Lung (tissue), 12 donors: Measurements from ENCODE around the gene ZDHHC15. TPM values are rescaled to one million over a fixed set of nuclear protein-coding genes. Genes with fewer than 3 reads are reported as not detected.
"Not testable (repeated sequence)": the region's sequence is repeated elsewhere in the genome, so short reads cannot be mapped to it uniquely, and the experiment has no call there.

ENCODE experiments used
- ATAC-seq: fragments of 200-7000 bp; cut with Tn5 transposase; one replicate; pipeline ENCODE4 v1.9.1; 2020; ENCODE audit warnings: moderate number of reproducible peaks; ENCODE audit not compliant: insufficient read depth, low FRiP score
- DNase-seq, 3 donors: peaks; one replicate each; pipeline ENCODE4 v3.0.0-alpha.2; 2013 to 2017
- H3K27ac ChIP-seq, 2 donors: one replicate each; pipeline ENCODE4 v1.5.1; 2013; ENCODE audit warnings: mild to moderate bottlenecking in 2 of 2, moderate library complexity in 2 of 2, control low read depth in 1 of 2, inconsistent platforms in 1 of 2, low read depth in 1 of 2, low read length in 1 of 2
- H3K27me3 ChIP-seq, 3 donors: one replicate each; pipeline ENCODE4 v1.5.1; 2013; ENCODE audit warnings: low read length in 2 of 3; ENCODE audit not compliant: control insufficient read depth in 3 of 3, insufficient read depth in 3 of 3
- H3K36me3 ChIP-seq, 4 donors: one replicate each; pipeline ENCODE4 v1.5.1; 2013; ENCODE audit warnings: low read length in 4 of 4, mild to moderate bottlenecking in 1 of 4, moderate library complexity in 1 of 4; ENCODE audit not compliant: control insufficient read depth in 4 of 4, insufficient read depth in 4 of 4
- H3K4me1 ChIP-seq, 5 donors: one replicate each; pipeline ENCODE4 v1.5.1; 2013; ENCODE audit warnings: low read length in 5 of 5, mild to moderate bottlenecking in 2 of 5, moderate library complexity in 1 of 5; ENCODE audit not compliant: control insufficient read depth in 5 of 5, insufficient read depth in 5 of 5
- H3K4me3 ChIP-seq: one replicate; pipeline ENCODE4 v1.5.1; 2013; ENCODE audit warnings: mild to moderate bottlenecking, control low read depth, moderate library complexity
- H3K9ac ChIP-seq, 2 donors: one replicate each; pipeline ENCODE4 v1.5.1; 2013; ENCODE audit warnings: low read length in 2 of 2, control low read depth in 1 of 2; ENCODE audit not compliant: insufficient read depth in 1 of 2
- H3K9me3 ChIP-seq, 4 donors: one replicate each; pipeline ENCODE4 v1.5.1; 2013; ENCODE audit warnings: low read length in 3 of 4, mild to moderate bottlenecking in 1 of 4, moderate library complexity in 1 of 4; ENCODE audit not compliant: control insufficient read depth in 4 of 4, insufficient read depth in 3 of 4
- WGBS, 2 donors: extraction: QIAGEN DNeasy Blood & Tissue Kit; methylation state at CpG; one replicate each; pipeline ENCODE4 v1.1.7; 2013; 5-methylcytosine and 5-hydroxymethylcytosine counted together
- polyA plus RNA-seq, 2 donors: library from polyadenylated mRNA; stranded (reverse); fragments of 200-250 nt; gene quantifications; one replicate each; pipeline ENCODE4 v1.2.1, GENCODE V29; 2013
- total RNA-seq, 2 donors: library from RNA; depleted of rRNA in 1 of 2; stranded (reverse); fragments of >200 nt in 1 of 2; gene quantifications; one replicate each; pipeline ENCODE4 v1.2.1, GENCODE V29; 2014 to 2021
- TF ChIP-seq, protein P1 (sequence below): IDR thresholded peaks from 2 replicates; pipeline ENCODE4 v1.5.1; 2012; ENCODE audit warnings: mild to moderate bottlenecking; ENCODE audit errors: control extremely low read depth, extremely low read depth
- donor health status: control.
- donor health status: control.
- donor health status: Bipolar disorder and iron deficiency.
- donor health status: healthy.
- donor health status: DM: yes; HTN: yes; CAD: no.

Gene ZDHHC15
- total and polyA plus RNA-seq, 4 donors = 0.41 to 5.3 (median 1.2) TPM

- Histone ChIP-seq H3K27ac (no peak overlapping the region), H3K4me1 (no peaks in the 10 kb centered on the region), H3K9me3 (peaks cover 0 to 15% (median 2%) of the 10 kb centered on the region in 4 donors), H3K4me3 (no peak overlapping the region), H3K36me3 (peaks cover 0 to 1% (median 0%) of the 10 kb centered on the region in 4 donors), H3K9ac (no peak overlapping the region), H3K27me3 (no peaks in the 10 kb centered on the region)
- TF ChIP-seq, protein P1, sequence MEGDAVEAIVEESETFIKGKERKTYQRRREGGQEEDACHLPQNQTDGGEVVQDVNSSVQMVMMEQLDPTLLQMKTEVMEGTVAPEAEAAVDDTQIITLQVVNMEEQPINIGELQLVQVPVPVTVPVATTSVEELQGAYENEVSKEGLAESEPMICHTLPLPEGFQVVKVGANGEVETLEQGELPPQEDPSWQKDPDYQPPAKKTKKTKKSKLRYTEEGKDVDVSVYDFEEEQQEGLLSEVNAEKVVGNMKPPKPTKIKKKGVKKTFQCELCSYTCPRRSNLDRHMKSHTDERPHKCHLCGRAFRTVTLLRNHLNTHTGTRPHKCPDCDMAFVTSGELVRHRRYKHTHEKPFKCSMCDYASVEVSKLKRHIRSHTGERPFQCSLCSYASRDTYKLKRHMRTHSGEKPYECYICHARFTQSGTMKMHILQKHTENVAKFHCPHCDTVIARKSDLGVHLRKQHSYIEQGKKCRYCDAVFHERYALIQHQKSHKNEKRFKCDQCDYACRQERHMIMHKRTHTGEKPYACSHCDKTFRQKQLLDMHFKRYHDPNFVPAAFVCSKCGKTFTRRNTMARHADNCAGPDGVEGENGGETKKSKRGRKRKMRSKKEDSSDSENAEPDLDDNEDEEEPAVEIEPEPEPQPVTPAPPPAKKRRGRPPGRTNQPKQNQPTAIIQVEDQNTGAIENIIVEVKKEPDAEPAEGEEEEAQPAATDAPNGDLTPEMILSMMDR = no peak
- DNase-seq (no peak), ATAC-seq (no peak)
- 37 to 42% methylated on average over 2 of the region's 2 CpGs for WGBS, 2 donors
These were observed 185.3 kb downstream of the ZDHHC15 start for GRCh38 chrX:75337525-75337924.

GRCh38 chrX:75335127-75335458 is 187.7 kb downstream of the ZDHHC15 start:
- H3K4me1 ChIP-seq = no peaks in the 10 kb centered on the region
- H3K36me3 ChIP-seq = peaks cover 0 to 1% (median 0%) of the 10 kb centered on the region in 4 donors
- no peaks in the 10 kb centered on the region for H3K27me3 ChIP-seq
- DNase-seq (no peak), ATAC-seq (no peak)
- WGBS, 2 donors = 96 to 100% methylated on average over 2 to 19 of the region's 19 CpGs
- TF ChIP-seq, protein P1 = no peak
- no peak overlapping the region for H3K27ac ChIP-seq
- H3K9me3 ChIP-seq = peaks cover 0 to 15% (median 2%) of the 10 kb centered on the region in 4 donors
- no peak overlapping the region for H3K9ac ChIP-seq
- H3K4me3 ChIP-seq = no peak overlapping the region

- peaks cover 0 to 15% (median 2%) of the 10 kb centered on the region in 4 donors for H3K9me3 ChIP-seq
- H3K9ac ChIP-seq, ATAC-seq, DNase-seq, H3K4me1 ChIP-seq, H3K27me3 ChIP-seq, H3K27ac ChIP-seq, H3K4me3 ChIP-seq, H3K36me3 ChIP-seq: not testable (repeated sequence)
- WGBS, 2 donors = 97 to 100% methylated on average over 20 to 39 of the region's 41 CpGs
These were observed 188.3 kb downstream of the ZDHHC15 start for GRCh38 chrX:75334407-75335126.

DNA sequence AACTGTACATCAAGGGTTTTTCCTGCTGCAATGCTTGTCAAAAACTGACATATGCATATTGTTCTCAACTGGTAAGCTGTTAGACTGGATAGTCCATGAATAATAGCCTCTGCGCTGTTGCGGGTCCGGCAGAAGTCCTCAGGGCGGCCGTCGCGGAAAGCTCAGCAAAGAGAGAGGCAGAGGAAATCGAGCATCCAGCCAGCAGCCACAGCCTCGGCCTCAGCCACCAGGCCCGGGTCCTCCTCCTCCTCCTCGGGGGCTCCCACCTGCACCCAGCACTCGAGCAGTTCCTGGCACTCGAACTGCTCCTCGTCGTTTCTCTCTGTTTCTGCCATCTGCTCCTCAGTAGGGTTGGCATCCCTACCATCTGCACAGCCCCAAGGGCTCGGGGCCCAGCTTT is 195.2 kb downstream of the ZDHHC15 start:
- Histone ChIP-seq H3K9me3 (peaks cover 0 to 11% (median 1%) of the 10 kb centered on the region in 4 donors), H3K36me3 (peaks cover 0 to 4% (median 2%) of the 10 kb centered on the region in 4 donors), H3K4me3 (no peak overlapping the region), H3K9ac (no peak overlapping the region), H3K4me1 (no peaks in the 10 kb centered on the region), H3K27ac (no peak overlapping the region), H3K27me3 (no peaks in the 10 kb centered on the region)
- TF ChIP-seq, protein P1 = no peak
- no peak for ATAC-seq
- 87 to 96% methylated on average over 11 to 16 of the region's 16 CpGs for WGBS, 2 donors
- DNase-seq = no peak

Other genes with a start within 250 kb of the ZDHHC15 start
- gene UPRT, start 249.0 kb downstream of the ZDHHC15 start, total RNA-seq = 10 to 100 TPM; 15.8 to 16.7 TPM
- 10 to 100 TPM in 1 of 2 donors, 1 to 10 TPM in 1; 8.1 to 10.4 TPM for gene UPRT, start 249.0 kb downstream of the ZDHHC15 start, polyA plus RNA-seq